HG02623 (cell line): ENCODE data around the gene TMEM132D.

Experiments
- ATAC-seq: cut with Tn5 transposase; IDR thresholded peaks from one replicate; pipeline ENCODE4 v1.9.1; 2021; ENCODE audit warnings: moderate library complexity; ENCODE audit not compliant: unreplicated experiment

The TMEM132D gene

DNA sequence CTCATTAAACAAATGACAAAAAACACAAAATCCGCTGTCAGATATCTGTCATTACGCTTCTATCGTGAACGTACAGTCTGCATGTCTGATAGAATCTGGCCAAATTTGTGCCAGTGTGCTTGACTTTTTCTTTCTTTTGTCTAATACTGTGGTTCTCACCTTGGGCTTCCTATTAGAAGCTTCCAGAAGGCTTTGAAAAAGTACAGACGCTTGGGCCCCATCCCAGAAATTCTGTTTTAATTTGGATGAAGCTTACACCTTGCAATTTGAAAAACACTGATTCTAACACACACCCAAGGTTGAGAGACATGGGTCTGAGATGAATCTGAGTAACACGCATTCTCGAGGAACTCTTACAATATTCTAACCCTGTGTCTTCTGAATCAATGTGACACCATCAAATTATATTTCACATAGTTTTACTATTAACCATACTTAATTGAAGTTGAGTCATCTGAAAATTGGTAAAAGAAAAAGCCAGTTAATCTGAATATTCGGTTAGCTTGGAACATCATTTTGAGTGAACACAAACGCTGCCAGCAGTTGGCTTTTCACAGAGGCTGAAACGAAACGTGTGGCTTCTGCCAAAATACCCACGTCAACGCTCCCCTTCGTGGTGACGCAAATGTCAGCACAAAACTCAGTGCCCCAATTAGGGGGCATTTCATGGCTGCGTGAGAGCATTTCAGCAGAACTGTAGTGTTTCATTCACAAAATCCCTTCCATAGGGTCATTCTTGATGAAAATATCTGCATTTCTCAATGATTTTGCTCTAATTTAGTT is 420.5 kb downstream of the TMEM132D start:
- ATAC-seq: no peak

- ATAC-seq: no peak
Measured at GRCh38 chr12:129481921-129482320, 421.9 kb downstream of the TMEM132D start.

DNA sequence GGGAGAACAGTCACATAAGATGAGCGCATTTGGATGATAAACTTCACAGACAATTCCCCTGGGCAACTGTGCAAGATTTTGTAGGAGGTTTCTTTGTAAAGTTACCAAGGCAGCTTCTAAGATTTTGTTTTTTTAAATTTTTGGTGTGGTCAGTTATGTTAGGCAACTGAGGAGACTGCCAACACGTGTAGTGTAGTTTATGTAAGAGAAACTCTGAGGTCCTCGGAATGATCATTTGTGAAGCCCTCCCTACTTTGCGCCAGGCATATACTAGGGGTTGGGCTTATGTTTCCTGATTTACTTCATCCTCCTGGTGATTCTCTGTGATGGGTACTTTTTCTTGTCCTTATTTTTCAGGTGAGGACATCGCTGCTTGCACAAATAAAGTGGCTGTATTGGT is 433.6 kb downstream of the TMEM132D start:
- no peak for ATAC-seq

GRCh38 chr12:129467726-129468125 is 436.1 kb downstream of the TMEM132D start:
- ATAC-seq: no peak

GRCh38 chr12:129467289-129467688 is 436.5 kb downstream of the TMEM132D start:
- no peak for ATAC-seq

DNA sequence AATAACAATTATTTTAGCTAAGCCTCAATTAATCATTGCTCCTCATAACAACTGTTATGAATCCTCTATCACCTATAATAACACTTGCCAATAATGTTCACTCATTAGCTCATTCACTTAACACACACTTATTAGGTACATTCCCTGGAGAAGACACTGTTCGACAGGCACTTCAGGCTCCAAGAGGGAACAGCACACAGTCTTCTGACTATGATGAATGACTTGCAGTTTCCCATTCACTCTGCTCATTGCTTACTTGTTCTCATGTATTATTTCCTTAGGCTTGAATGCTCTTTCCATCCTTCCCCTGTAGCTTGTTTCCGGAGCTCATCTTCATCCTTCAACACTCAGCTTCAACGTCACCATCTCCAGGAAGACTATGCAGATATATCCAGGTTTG is 437.3 kb downstream of the TMEM132D start:
- ATAC-seq: no peak

GRCh38 chr12:129459886-129460285 is 443.9 kb downstream of the TMEM132D start:
- ATAC-seq: no peak

DNA sequence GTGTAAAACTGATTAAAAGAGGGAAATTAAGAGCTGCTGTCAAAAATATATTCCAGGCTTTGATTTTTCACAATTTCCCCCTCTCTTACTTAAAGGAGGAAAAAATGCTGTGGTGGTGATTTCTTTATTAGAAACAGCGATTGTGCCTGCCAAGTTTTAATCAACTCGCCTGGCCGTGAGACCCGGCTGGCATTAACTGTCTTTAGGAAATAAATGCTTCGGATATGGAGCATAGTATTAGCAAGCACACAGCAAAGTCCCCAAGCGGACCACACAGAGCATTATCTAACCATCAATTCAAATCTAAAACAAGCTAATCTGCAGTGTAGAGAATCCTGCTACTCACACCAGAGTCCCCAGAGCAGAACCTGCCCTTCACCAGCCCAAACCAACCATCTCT is 457.1 kb downstream of the TMEM132D start:
- no peak for ATAC-seq

- no peak for ATAC-seq
Measured at GRCh38 chr12:129440278-129440677, 463.5 kb downstream of the TMEM132D start.

GRCh38 chr12:129434790-129435189 is 469.0 kb downstream of the TMEM132D start:
- no peak for ATAC-seq

DNA sequence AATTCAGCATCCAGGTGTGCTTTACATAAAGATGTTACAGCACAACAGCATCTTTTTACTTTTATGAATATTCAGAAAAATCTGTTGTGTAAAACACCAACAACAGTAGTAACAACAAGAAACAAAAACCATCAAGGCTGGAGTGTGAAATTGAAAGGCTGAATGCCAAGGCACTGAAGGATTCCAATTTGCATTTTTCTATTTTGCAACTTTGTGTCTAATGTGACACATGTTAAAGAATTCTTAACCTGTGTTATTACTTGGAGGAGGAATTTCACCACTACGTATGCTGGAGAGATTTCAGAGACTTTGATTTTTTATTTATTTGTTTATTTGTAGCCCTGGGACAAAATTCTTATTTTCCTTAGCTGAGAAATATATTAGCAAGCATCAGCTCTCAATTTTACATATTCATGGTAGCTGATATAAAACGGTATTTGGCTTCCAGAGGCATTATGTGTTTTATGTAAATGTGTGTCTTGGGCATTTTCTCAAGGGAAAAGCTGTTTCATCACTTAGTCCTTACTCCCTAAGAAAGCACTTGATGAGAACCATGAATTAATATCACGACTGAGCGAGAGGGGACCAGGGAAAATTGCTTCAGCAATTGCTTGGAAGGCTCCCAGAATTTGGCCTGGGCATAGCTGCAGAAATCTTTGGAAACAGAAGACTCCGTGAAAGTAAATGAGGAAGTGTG is 475.4 kb downstream of the TMEM132D start:
- no peak for ATAC-seq

GRCh38 chr12:129423041-129423580 is 480.7 kb downstream of the TMEM132D start:
- ATAC-seq: no peak

DNA sequence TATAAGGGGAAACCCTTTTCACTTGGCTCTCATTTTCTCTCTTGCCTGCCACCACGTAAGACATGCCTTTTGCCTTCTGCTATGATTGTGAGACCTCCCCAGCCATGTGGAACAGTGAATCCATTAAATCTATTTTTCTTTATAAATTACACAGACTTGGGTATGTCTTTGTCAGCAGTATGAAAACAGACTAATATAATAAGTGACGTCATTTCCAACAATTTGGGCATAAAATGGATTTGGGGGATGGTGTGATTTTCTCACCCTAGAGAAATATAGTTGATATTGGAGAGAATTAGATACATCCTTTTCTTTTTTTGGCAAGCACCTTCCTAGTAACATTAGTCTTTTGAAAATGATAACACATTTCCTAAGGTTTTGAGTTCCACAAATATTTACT is 490.5 kb downstream of the TMEM132D start:
- ATAC-seq: no peak

DNA sequence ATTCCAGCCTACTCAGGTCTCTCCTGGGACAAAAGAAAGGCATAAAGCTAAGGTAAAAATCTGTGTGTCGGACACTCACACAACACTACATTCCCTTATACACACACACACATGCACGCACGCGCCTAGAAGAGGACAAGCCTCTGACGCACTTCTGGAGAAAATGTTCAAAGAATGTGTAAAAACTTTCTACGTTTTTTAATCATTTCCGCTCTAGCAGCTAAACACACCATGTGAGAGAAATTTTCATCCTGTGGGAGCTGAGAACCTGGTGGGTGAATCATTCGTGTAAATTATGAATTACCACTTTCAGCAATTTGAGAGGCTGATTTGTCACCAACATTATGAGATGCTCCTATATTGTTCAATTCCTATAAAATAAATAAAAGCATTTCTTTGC is 494.5 kb downstream of the TMEM132D start:
- ATAC-seq: no peak

- ATAC-seq: no peak
Measured at GRCh38 chr12:129404556-129404955, 499.3 kb downstream of the TMEM132D start.

GRCh38 chr12:129401572-129401971 is 502.3 kb downstream of the TMEM132D start:
- no peak for ATAC-seq

DNA sequence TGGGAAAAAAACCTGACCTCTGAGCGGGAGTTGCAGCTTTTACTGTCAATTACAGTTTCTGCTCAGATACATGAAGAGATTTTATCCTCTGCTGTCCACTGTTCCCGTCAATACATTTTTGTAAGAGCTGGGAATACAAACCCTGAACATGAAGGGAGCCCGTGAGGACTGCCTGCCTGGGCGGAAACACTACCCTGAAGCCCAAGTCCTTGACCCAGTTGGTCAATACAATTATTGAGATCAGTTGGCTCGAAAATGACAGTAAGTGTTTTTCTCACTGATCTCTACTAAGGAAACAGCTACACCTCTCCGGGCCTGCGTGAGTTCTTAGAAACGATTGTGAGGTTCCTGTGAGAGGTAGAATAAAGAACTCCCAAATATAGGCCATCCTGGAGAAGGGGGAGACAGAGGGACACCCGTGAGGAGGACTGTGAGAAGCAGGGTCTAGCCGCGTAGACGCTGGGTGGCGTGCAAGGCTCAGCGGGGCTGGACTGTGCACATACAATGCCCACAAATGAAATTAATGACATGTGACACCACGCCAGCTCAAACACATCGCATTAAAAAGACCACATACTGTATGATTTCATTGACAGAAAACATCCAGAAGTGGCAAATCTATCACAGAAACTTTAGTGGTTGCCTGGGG is 509.5 kb downstream of the TMEM132D start:
- no peak for ATAC-seq

- ATAC-seq: no peak
Measured at GRCh38 chr12:129393357-129393937, 510.4 kb downstream of the TMEM132D start.

GRCh38 chr12:129385637-129385990 is 518.2 kb downstream of the TMEM132D start:
- no peak for ATAC-seq

- ATAC-seq: no peak
Measured at GRCh38 chr12:129383956-129384355, 519.9 kb downstream of the TMEM132D start.

DNA sequence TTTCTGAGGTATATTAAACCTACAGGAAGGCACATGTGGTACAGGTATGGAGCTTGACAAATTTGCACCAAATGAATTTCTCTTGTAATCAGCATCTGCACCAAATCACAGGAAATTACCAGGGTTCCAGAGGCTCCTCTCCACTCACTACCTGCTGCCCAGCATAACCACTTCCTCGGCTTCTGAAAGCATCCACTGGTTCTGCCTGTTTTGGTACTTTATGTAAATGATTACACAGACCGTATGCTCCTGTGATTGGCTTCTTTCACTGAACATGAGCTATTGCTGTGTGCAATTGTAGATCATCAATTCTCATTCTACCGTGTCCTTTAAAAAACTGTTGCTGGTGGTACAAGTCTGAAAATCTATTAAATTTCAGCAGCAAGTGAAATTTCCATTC is 522.1 kb downstream of the TMEM132D start:
- ATAC-seq: no peak
